IMR-90 (cell line): Measurements from ENCODE around the gene SKIL. TPM values are rescaled to one million over a fixed set of nuclear protein-coding genes. Genes with fewer than 3 reads are reported as not detected.

Experiments used
- ATAC-seq: fragments of 200-7000 bp; cut with Tn5 transposase; 2 replicates; pipeline ENCODE4 v1.9.1; 2020; ENCODE audit warnings: low read depth, mild to moderate bottlenecking, moderate library complexity
- BruUV-seq: library from RNA; stranded (reverse); fragments of 400-500 nt; replicated peaks from 2 replicates; lab custom pipeline; 2021; lab: Mats Ljungman, UMichigan
- CTCF ChIA-PET: fragments of 300-600 bp; formaldehyde crosslinking; extraction: SDS; loops from one replicate; lab custom pipeline; 2021; ENCODE audit warnings: antibody characterized with exemption; lab: Yijun Ruan, JAX
- POLR2A ChIA-PET: fragments of 300-600 bp; sonication (Branson Sonifier 250); formaldehyde crosslinking; loops from one replicate; lab custom pipeline; 2022; ENCODE audit warnings: antibody characterized with exemption; ENCODE audit not compliant: unreplicated experiment; lab: Charles Lee
- DNase-seq: peaks from one replicate; pipeline ENCODE4 v3.0.0; 2013
- H2AFZ ChIP-seq: replicated peaks from 2 replicates; pipeline ENCODE3; 2013; ENCODE audit warnings: low read length, mild to moderate bottlenecking; ENCODE audit not compliant: poor library complexity
- H2AK5ac ChIP-seq: 2 replicates; pipeline ENCODE4 v1.6.1; 2013; ENCODE audit warnings: low read depth, low read length, inconsistent platforms
- H2AK9ac ChIP-seq: replicated peaks from 2 replicates; pipeline ENCODE3; 2013; ENCODE audit warnings: mild to moderate bottlenecking, low read depth, low read length, moderate library complexity; ENCODE audit not compliant: poor library complexity
- H2BK120ac ChIP-seq: 2 replicates; pipeline ENCODE4 v1.6.1; 2013; ENCODE audit warnings: low read depth, low read length, inconsistent platforms
- H2BK15ac ChIP-seq: 3 replicates; pipeline ENCODE4 v1.6.1; 2013; ENCODE audit warnings: low read depth, low read length, inconsistent platforms
- H2BK20ac ChIP-seq: 2 replicates; pipeline ENCODE4 v1.6.1; 2013; ENCODE audit warnings: low read depth, mild to moderate bottlenecking, inconsistent platforms, low read length, moderate library complexity
- H2BK5ac ChIP-seq: 2 replicates; pipeline ENCODE4 v1.6.1; 2013; ENCODE audit warnings: mild to moderate bottlenecking, low read depth, low read length, inconsistent platforms; ENCODE audit not compliant: poor library complexity, severe bottlenecking
- H3K14ac ChIP-seq: replicated peaks from 2 replicates; pipeline ENCODE4 v1.6.1; 2013; ENCODE audit warnings: low read depth, low read length, inconsistent platforms
- H3K18ac ChIP-seq: 2 replicates; pipeline ENCODE4 v1.6.1; 2013; ENCODE audit warnings: low read depth, low read length, control low read depth
- H3K23ac ChIP-seq: 2 replicates; pipeline ENCODE4 v1.6.1; 2013; ENCODE audit warnings: low read depth, low read length, inconsistent platforms
- H3K27ac ChIP-seq: 2 replicates; pipeline ENCODE4 v1.5.1; 2013; ENCODE audit warnings: mild to moderate bottlenecking, control low read depth, low read length; ENCODE audit not compliant: insufficient read depth
- H3K27me3 ChIP-seq: 2 replicates; pipeline ENCODE4 v1.6.1; 2013; ENCODE audit warnings: low read length; ENCODE audit not compliant: control insufficient read depth, insufficient read depth
- H3K36me3 ChIP-seq: 2 replicates; pipeline ENCODE4 v1.6.1; 2013; ENCODE audit warnings: low read length, mixed read lengths; ENCODE audit not compliant: control insufficient read depth, insufficient read depth
- H3K4ac ChIP-seq: 2 replicates; pipeline ENCODE4 v1.6.1; 2013; ENCODE audit warnings: low read depth, low read length, inconsistent platforms
- H3K4me1 ChIP-seq: 2 replicates; pipeline ENCODE4 v1.6.1; 2013; ENCODE audit warnings: low read length, mixed read lengths; ENCODE audit not compliant: control insufficient read depth, insufficient read depth
- H3K4me2 ChIP-seq: 2 replicates; pipeline ENCODE4 v1.6.1; 2013; ENCODE audit warnings: low read depth, mild to moderate bottlenecking, control low read depth, low read length, moderate library complexity
- H3K4me3 ChIP-seq: 2 replicates; pipeline ENCODE4 v1.5.1; 2013; ENCODE audit warnings: low read depth, mild to moderate bottlenecking, control low read depth, low read length, moderate library complexity; ENCODE audit not compliant: insufficient read depth
- H3K56ac ChIP-seq: 2 replicates; pipeline ENCODE4 v1.6.1; 2013; ENCODE audit warnings: low read length, inconsistent platforms; ENCODE audit not compliant: insufficient read depth; ENCODE audit errors: extremely low read depth
- H3K79me1 ChIP-seq, 2 experiments: 2 replicates each; pipeline ENCODE4 v1.6.1; 2013; ENCODE audit warnings: low read length in 2 of 2, inconsistent platforms in 1 of 2, low read depth in 1 of 2
- H3K9ac ChIP-seq: 2 replicates; pipeline ENCODE4 v1.6.1; 2013; ENCODE audit warnings: low read depth, low read length, control low read depth
- H3K9me1 ChIP-seq: 2 replicates; pipeline ENCODE4 v1.6.1; 2013; ENCODE audit warnings: low read length, inconsistent platforms; ENCODE audit not compliant: insufficient read depth
- H3K9me3 ChIP-seq: 2 replicates; pipeline ENCODE4 v1.6.1; 2013; ENCODE audit warnings: low read length; ENCODE audit not compliant: control insufficient read depth, insufficient read depth
- H4K20me1 ChIP-seq: 2 replicates; pipeline ENCODE4 v1.6.1; 2013; ENCODE audit warnings: low read length, inconsistent platforms; ENCODE audit not compliant: insufficient read depth
- H4K5ac ChIP-seq: 2 replicates; pipeline ENCODE4 v1.6.1; 2013; ENCODE audit warnings: mild to moderate bottlenecking, low read depth, low read length, control low read depth
- H4K8ac ChIP-seq, 2 experiments: 2 replicates each; pipeline ENCODE4 v1.6.1; 2013; ENCODE audit warnings: low read depth in 2 of 2, low read length in 2 of 2, control low read depth in 1 of 2, inconsistent platforms in 1 of 2
- H4K91ac ChIP-seq: 2 replicates; pipeline ENCODE4 v1.6.1; 2013; ENCODE audit warnings: low read depth, low read length, inconsistent platforms; ENCODE audit not compliant: insufficient read depth
- MAFK ChIP-seq: IDR thresholded peaks from 2 replicates; pipeline ENCODE4 v1.6.1; 2012; ENCODE audit warnings: low read depth, low read length, improper control_type of control experiment
- MAZ ChIP-seq: IDR thresholded peaks from 2 replicates; pipeline ENCODE4 v1.6.1; 2012; ENCODE audit warnings: low read depth, mild to moderate bottlenecking, low read length, improper control_type of control experiment, moderate library complexity, borderline replicate concordance
- RCOR1 ChIP-seq: IDR thresholded peaks from 2 replicates; pipeline ENCODE4 v1.6.1; 2012; ENCODE audit warnings: mild to moderate bottlenecking, low read length, improper control_type of control experiment; ENCODE audit not compliant: insufficient replicate concordance
- WGBS, 2 experiments: methylation state at CpG; one replicate each; pipeline versions ENCODE4 v1.1.5 to v1.1.7; 2013; ENCODE audit warnings: missing lambda C conversion rate in 2 of 2; ENCODE audit not compliant: insufficient read length in 1 of 2; ENCODE audit errors: extremely low coverage in 2 of 2; 5-methylcytosine and 5-hydroxymethylcytosine counted together
- dilution Hi-C: fragments of 300-500 bp; cut with HindIII; formaldehyde crosslinking; loops from one replicate; pipeline ENCODE4 v1.14.3; 2018; ENCODE audit warnings: low sequenced_read_pairs; ENCODE audit not compliant: unreplicated experiment
- in situ Hi-C: fragments of 300-500 bp; cut with MboI; formaldehyde crosslinking; loops from 3 replicates; pipeline ENCODE4 v1.14.3; 2019; ENCODE audit warnings: low sequenced_read_pairs, inconsistent platforms, mixed read lengths
- intact Hi-C: fragments of 100-400 bp; cut with micrococcal nuclease; formaldehyde crosslinking; loops from 2 replicates; pipeline ENCODE4 v1.10.0; 2022
- polyA plus RNA-seq, 3 experiments: library from polyadenylated mRNA; depleted of rRNA; stranded (reverse); fragments of >200 nt; gene quantifications; 2 replicates each; pipeline ENCODE4 v1.2.3, GENCODE V29; 2012; ENCODE audit warnings: low replicate concordance in 1 of 3
- total RNA-seq: library from RNA; depleted of rRNA; stranded (reverse); fragments of >200 nt; gene quantifications from 2 replicates; pipeline ENCODE4 v1.2.3, GENCODE V29; 2012
- TF ChIP-seq, protein P1 (sequence below): conservative IDR thresholded peaks from 2 replicates; pipeline ENCODE4 v1.5.1; 2012; ENCODE audit warnings: mild to moderate bottlenecking, low read depth, low read length, improper control_type of control experiment
- TF ChIP-seq, protein P2 (sequence below): fragments of 150-350 bp; IDR thresholded peaks from 2 replicates; pipeline ENCODE4 v1.6.1; 2016; ENCODE audit warnings: low read depth, mild to moderate bottlenecking, low read length, moderate library complexity, borderline replicate concordance
- TF ChIP-seq, protein P3 (sequence below): fragments of 150-350 bp; IDR thresholded peaks from 2 replicates; pipeline ENCODE4 v1.6.1; 2017; ENCODE audit warnings: mild to moderate bottlenecking, antibody characterized with exemption, low read length, low read depth

The SKIL gene
- total and polyA plus RNA-seq, 2 of the 4 experiments (the other 2 are of a cell fraction) = 9.2 to 55.9 TPM

GRCh38 chr3:170397685-170398084, 40.2 kb downstream of the SKIL start:
- no peak overlapping the region for H3K56ac ChIP-seq
- intact Hi-C loops = no loop called here
- in situ Hi-C loops = loop anchor here (5.0 kb wide), 1 partner anchor 80 kb away; no protein-coding TSS in a partner anchor
- no peak overlapping the region for H2BK15ac ChIP-seq
- dilution Hi-C loops = no loop called here
- H3K4me1 ChIP-seq = no peaks in the 10 kb centered on the region
- H4K91ac ChIP-seq = no peak overlapping the region
- no peak overlapping the region for H3K23ac ChIP-seq
- POLR2A ChIA-PET = no interaction called here
- no peaks in the 10 kb centered on the region; a peak in 1 of 4 replicates for H3K79me1 ChIP-seq
- H3K27ac ChIP-seq = no peak overlapping the region
- ATAC-seq (no peak), DNase-seq (no peak)
- H2BK20ac ChIP-seq = no peak overlapping the region
- 100% methylated on average over 2 of the region's 6 CpGs; no CpG with 5 or more reads in 1 of the 2 experiments for WGBS, 2 experiments
- H2BK120ac ChIP-seq = no peak overlapping the region
- H3K18ac ChIP-seq = no peak overlapping the region
- no peak overlapping the region for H3K4me3 ChIP-seq
- no peaks in the 10 kb centered on the region for H3K27me3 ChIP-seq
- no peaks in the 10 kb centered on the region for H4K20me1 ChIP-seq
- no peak overlapping the region for H2BK5ac ChIP-seq
- H3K36me3 ChIP-seq = peaks cover 4% of the 10 kb centered on the region
- no peak overlapping the region for H4K5ac ChIP-seq
- H2AK9ac ChIP-seq = no peak overlapping the region
- no peak overlapping the region for H2AK5ac ChIP-seq
- H3K14ac ChIP-seq = no peak overlapping the region
- BruUV-seq = no TSS peak
- H3K4ac ChIP-seq = no peak overlapping the region
- H2AFZ ChIP-seq = no peak overlapping the region
- no peaks in the 10 kb centered on the region for H3K9me1 ChIP-seq
- H3K9me3 ChIP-seq = no peaks in the 10 kb centered on the region
- no peak overlapping the region for H3K4me2 ChIP-seq
- CTCF ChIA-PET = interaction anchor here (0.7 to 1.0 kb wide), 2 partner anchors 12 to 204 kb away, joined by 3 to 5 read pairs; no protein-coding TSS in a partner anchor
- TF ChIP-seq RCOR1 (no peak), MAZ (no peak), MAFK (no peak)
- TF ChIP-seq, protein P1, sequence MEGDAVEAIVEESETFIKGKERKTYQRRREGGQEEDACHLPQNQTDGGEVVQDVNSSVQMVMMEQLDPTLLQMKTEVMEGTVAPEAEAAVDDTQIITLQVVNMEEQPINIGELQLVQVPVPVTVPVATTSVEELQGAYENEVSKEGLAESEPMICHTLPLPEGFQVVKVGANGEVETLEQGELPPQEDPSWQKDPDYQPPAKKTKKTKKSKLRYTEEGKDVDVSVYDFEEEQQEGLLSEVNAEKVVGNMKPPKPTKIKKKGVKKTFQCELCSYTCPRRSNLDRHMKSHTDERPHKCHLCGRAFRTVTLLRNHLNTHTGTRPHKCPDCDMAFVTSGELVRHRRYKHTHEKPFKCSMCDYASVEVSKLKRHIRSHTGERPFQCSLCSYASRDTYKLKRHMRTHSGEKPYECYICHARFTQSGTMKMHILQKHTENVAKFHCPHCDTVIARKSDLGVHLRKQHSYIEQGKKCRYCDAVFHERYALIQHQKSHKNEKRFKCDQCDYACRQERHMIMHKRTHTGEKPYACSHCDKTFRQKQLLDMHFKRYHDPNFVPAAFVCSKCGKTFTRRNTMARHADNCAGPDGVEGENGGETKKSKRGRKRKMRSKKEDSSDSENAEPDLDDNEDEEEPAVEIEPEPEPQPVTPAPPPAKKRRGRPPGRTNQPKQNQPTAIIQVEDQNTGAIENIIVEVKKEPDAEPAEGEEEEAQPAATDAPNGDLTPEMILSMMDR = no peak
- TF ChIP-seq, protein P2, sequence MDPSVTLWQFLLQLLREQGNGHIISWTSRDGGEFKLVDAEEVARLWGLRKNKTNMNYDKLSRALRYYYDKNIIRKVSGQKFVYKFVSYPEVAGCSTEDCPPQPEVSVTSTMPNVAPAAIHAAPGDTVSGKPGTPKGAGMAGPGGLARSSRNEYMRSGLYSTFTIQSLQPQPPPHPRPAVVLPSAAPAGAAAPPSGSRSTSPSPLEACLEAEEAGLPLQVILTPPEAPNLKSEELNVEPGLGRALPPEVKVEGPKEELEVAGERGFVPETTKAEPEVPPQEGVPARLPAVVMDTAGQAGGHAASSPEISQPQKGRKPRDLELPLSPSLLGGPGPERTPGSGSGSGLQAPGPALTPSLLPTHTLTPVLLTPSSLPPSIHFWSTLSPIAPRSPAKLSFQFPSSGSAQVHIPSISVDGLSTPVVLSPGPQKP = no peak
- TF ChIP-seq, protein P3, sequence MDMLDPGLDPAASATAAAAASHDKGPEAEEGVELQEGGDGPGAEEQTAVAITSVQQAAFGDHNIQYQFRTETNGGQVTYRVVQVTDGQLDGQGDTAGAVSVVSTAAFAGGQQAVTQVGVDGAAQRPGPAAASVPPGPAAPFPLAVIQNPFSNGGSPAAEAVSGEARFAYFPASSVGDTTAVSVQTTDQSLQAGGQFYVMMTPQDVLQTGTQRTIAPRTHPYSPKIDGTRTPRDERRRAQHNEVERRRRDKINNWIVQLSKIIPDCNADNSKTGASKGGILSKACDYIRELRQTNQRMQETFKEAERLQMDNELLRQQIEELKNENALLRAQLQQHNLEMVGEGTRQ = no peak
- no peak overlapping the region for H3K9ac ChIP-seq
- H4K8ac ChIP-seq = no peak overlapping the region
